HepG2 (cell line): ENCODE data around the gene KIAA1328. TPM values are rescaled to one million over a fixed set of nuclear protein-coding genes. Genes with fewer than 3 reads are reported as not detected.

Experiments used
- ATAC-seq: fragments of 200-7000 bp; cut with Tn5 transposase; 3 replicates; pipeline ENCODE4 v1.9.1; 2020; ENCODE audit warnings: mild to moderate bottlenecking, moderate library complexity
- BruUV-seq: library from RNA; stranded (reverse); fragments of 400-500 nt; replicated peaks from 2 replicates; lab custom pipeline; 2021; lab: Mats Ljungman, UMichigan
- CTCF ChIA-PET: fragments of 300-600 bp; formaldehyde crosslinking; extraction: SDS; loops from one replicate; lab custom pipeline; 2021; ENCODE audit warnings: low total read pairs, inconsistent platforms, low intra/inter-chr PET ratio; lab: Yijun Ruan, JAX
- POLR2A ChIA-PET: fragments of 350-600 bp; sonication (Branson Sonifier 250); formaldehyde crosslinking; loops from one replicate; lab custom pipeline; 2020; ENCODE audit warnings: antibody characterized with exemption, inconsistent platforms; lab: Yijun Ruan, JAX
- DNase-seq: peaks from one replicate; pipeline ENCODE4 v3.0.0-alpha.2; 2015; ENCODE audit warnings: low spot score
- FAIRE-seq: peaks from 3 replicates; lab custom pipeline; 2011; peaks lifted over from hg19 to GRCh38; lab: Jason Lieb, UNC
- H2AFZ ChIP-seq: one replicate; pipeline ENCODE4 v1.6.1; 2011; ENCODE audit warnings: low read length, inconsistent platforms
- H3K27ac ChIP-seq: fragments of 300-600 bp; 3 replicates; pipeline ENCODE4 v1.8.0; 2011; ENCODE audit warnings: mixed run types, mild to moderate bottlenecking, mixed read lengths, low read length, inconsistent platforms; ENCODE audit not compliant: insufficient read depth; ENCODE audit errors: extremely low read length
- H3K27me3 ChIP-seq, 2 experiments: fragments of 200-600 bp in 1 of 2; 2 replicates in 1 of 2; 3 replicates in 1 of 2; pipeline versions ENCODE4 v1.6.0 to v1.8.0; 2011; ENCODE audit warnings: low read length in 2 of 2, mild to moderate bottlenecking in 2 of 2, moderate library complexity in 2 of 2, inconsistent platforms in 1 of 2; ENCODE audit not compliant: insufficient read depth in 2 of 2, control insufficient read depth in 1 of 2
- H3K36me3 ChIP-seq, 2 experiments: fragments of 200-600 bp in 1 of 2; replicated peaks in 1 of 2; 2 replicates in 1 of 2; 3 replicates in 1 of 2; pipeline versions ENCODE4 v1.5.1 to v1.8.0; 2011; ENCODE audit warnings: low read length in 2 of 2, inconsistent platforms in 1 of 2; ENCODE audit not compliant: insufficient read depth in 2 of 2, control insufficient read depth in 1 of 2
- H3K4me1 ChIP-seq: 2 replicates; pipeline ENCODE4 v1.5.1; 2012; ENCODE audit warnings: low read length, inconsistent platforms; ENCODE audit not compliant: insufficient read depth
- H3K4me2 ChIP-seq: 2 replicates; pipeline ENCODE4 v1.6.0; 2011; ENCODE audit warnings: low read depth, low read length, inconsistent platforms
- H3K4me3 ChIP-seq, 3 experiments: fragments of 200-600 bp in 1 of 3; sonication (generic), shearing (Covaris generic) in 1 of 3; replicated peaks in 1 of 3; 2 replicates each; pipeline ENCODE4 v1.5.1; 2011 to 2016; ENCODE audit warnings: low read length in 3 of 3, inconsistent platforms in 2 of 3, low read depth in 2 of 3, mild to moderate bottlenecking in 2 of 3, control low read depth in 1 of 3, mixed read lengths in 1 of 3; ENCODE audit not compliant: insufficient read depth in 1 of 3
- H3K79me2 ChIP-seq: one replicate; pipeline ENCODE4 v1.6.1; 2011; ENCODE audit warnings: low read length, inconsistent platforms; ENCODE audit not compliant: insufficient read depth
- H3K9ac ChIP-seq: 2 replicates; pipeline ENCODE4 v1.6.0; 2011; ENCODE audit warnings: mild to moderate bottlenecking, low read depth, low read length, inconsistent platforms; ENCODE audit not compliant: insufficient read depth
- H3K9me3 ChIP-seq: 2 replicates; pipeline ENCODE4 v1.5.1; 2012; ENCODE audit warnings: mild to moderate bottlenecking, low read length
- H4K20me1 ChIP-seq: 2 replicates; pipeline ENCODE4 v1.6.0; 2011; ENCODE audit warnings: inconsistent platforms, mild to moderate bottlenecking, low read length, moderate library complexity; ENCODE audit not compliant: insufficient read depth
- CC2D1A ChIP-seq: sonication (generic); formaldehyde crosslinking; IDR thresholded peaks from 2 replicates; pipeline ENCODE4 v1.8.1; 2023; ENCODE audit warnings: mild to moderate bottlenecking, missing genetic modification reagents
- CEBPB ChIP-seq: IDR thresholded peaks from 2 replicates; pipeline ENCODE4 v1.6.1; 2011; ENCODE audit warnings: low read depth, low read length, improper control_type of control experiment, borderline replicate concordance
- HOXA9 ChIP-seq: sonication (generic); formaldehyde crosslinking; IDR thresholded peaks from 2 replicates; pipeline ENCODE4 v1.8.1; 2022; ENCODE audit warnings: missing genetic modification reagents, mild to moderate bottlenecking, moderate library complexity, borderline replicate concordance
- ISX ChIP-seq: sonication (generic); formaldehyde crosslinking; conservative IDR thresholded peaks from 2 replicates; pipeline ENCODE4 v1.5.0; 2020; ENCODE audit warnings: missing genetic modification reagents
- MIXL1 ChIP-seq: IDR thresholded peaks from 2 replicates; pipeline ENCODE4 v1.6.1; 2016
- MYPOP ChIP-seq: sonication (generic); formaldehyde crosslinking; IDR thresholded peaks from 2 replicates; pipeline ENCODE4 v1.8.1; 2023; ENCODE audit warnings: mild to moderate bottlenecking, moderate library complexity, missing genetic modification reagents
- NCOA5 ChIP-seq: sonication (generic); formaldehyde crosslinking; IDR thresholded peaks from 2 replicates; pipeline ENCODE4 v1.4.0; 2020; ENCODE audit warnings: missing genetic modification reagents
- SNAPC4 ChIP-seq: sonication (generic); formaldehyde crosslinking; IDR thresholded peaks from 2 replicates; pipeline ENCODE4 v1.4.0; 2020; ENCODE audit warnings: mild to moderate bottlenecking, missing genetic modification reagents
- TOPORS ChIP-seq: sonication (generic); formaldehyde crosslinking; IDR thresholded peaks from 2 replicates; pipeline ENCODE4 v1.8.0; 2023; ENCODE audit warnings: mild to moderate bottlenecking, missing genetic modification reagents
- ZNF350 ChIP-seq: sonication (generic); formaldehyde crosslinking; IDR thresholded peaks from 2 replicates; pipeline ENCODE4 v1.4.0; 2020; ENCODE audit warnings: mild to moderate bottlenecking, low read depth, missing genetic modification reagents, borderline replicate concordance
- ZNF570 ChIP-seq: sonication (generic); formaldehyde crosslinking; IDR thresholded peaks from 2 replicates; pipeline ENCODE4 v1.4.0; 2020; ENCODE audit warnings: mild to moderate bottlenecking, missing genetic modification reagents, borderline replicate concordance
- WGBS: methylation state at CpG from one replicate; pipeline ENCODE4 v1.1.6; 2017; ENCODE audit warnings: low lambda C conversion rate; 5-methylcytosine and 5-hydroxymethylcytosine counted together
- in situ Hi-C: cut with HindIII; loops from 2 replicates; pipeline ENCODE4 v1.10.0; 2017; ENCODE audit warnings: low pct_unique_long_range_greater_than_20kb; ENCODE audit not compliant: extremely low pct_ligation_motif_present
- intact Hi-C: fragments of 100-400 bp; cut with micrococcal nuclease; formaldehyde crosslinking; loops from one replicate; pipeline ENCODE4 v1.10.0; 2022; ENCODE audit not compliant: unreplicated experiment
- polyA plus RNA-seq, 8 experiments: library from polyadenylated mRNA; depleted of rRNA in 3 of 8; stranded (reverse) in 7 of 8; unstranded in 1 of 8; fragments of >200 nt; fragmentation: Illumina TruSeq in 4 of 8; extraction: Trizol in 4 of 8; gene quantifications; 2 replicates each; pipeline versions ENCODE4 v1.2.1 to v1.2.3, GENCODE V29; 2011 to 2016; ENCODE audit warnings: low read depth in 4 of 8, missing spikeins in 1 of 8, mixed read lengths in 1 of 8; ENCODE audit not compliant: insufficient read depth in 1 of 8
- total RNA-seq, 5 experiments: library from RNA; depleted of rRNA; stranded (reverse); fragments of >200 nt; fragmentation: Illumina TruSeq; extraction: Trizol; gene quantifications; 2 replicates each; pipeline ENCODE4 v1.2.3, GENCODE V29; 2016; ENCODE audit warnings: low read depth in 1 of 5
- TF ChIP-seq, protein P1 (sequence below): IDR thresholded peaks from 2 replicates; pipeline ENCODE4 v1.6.1; 2012; ENCODE audit warnings: inconsistent platforms

The KIAA1328 gene
- total and polyA plus RNA-seq, 2 of the 13 experiments (the other 11 are each of a cell fraction or from before 2014, with no cell fraction given) = 4.1 to 6.0 TPM

- BruUV-seq = no TSS peak
- Histone ChIP-seq H4K20me1 (peaks cover 3% of the 10 kb centered on the region; the same call in 1 of the 2 replicates), H3K27me3 (peaks cover 0 to 3% of the 10 kb centered on the region in 2 experiments; a peak in 3 of 5 replicates), H3K36me3 (no peaks in the 10 kb centered on the region), H3K4me3 (no peak overlapping the region), H3K9me3 (no peaks in the 10 kb centered on the region), H2AFZ (no peak overlapping the region), H3K4me1 (no peaks in the 10 kb centered on the region), H3K9ac (no peak overlapping the region)
- CTCF ChIA-PET = no interaction called here
- ATAC-seq (no peak), FAIRE-seq (no peak), DNase-seq (no peak)
- in situ Hi-C loops = no loop called here
- TF ChIP-seq ZNF570 (CRISPR knock-in tag) = no peak
- TF ChIP-seq, protein P1, sequence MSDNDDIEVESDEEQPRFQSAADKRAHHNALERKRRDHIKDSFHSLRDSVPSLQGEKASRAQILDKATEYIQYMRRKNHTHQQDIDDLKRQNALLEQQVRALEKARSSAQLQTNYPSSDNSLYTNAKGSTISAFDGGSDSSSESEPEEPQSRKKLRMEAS = no peak
- no peak for TF ChIP-seq TOPORS (CRISPR knock-in tag)
- TF ChIP-seq HOXA9 (CRISPR knock-in tag) = no peak
- no peak for TF ChIP-seq CEBPB
- no peak for TF ChIP-seq ZNF350 (CRISPR knock-in tag)
- no peak for TF ChIP-seq CC2D1A
- no peak for TF ChIP-seq MYPOP (CRISPR knock-in tag)
- no peak for TF ChIP-seq SNAPC4 (CRISPR knock-in tag)
- no peak for TF ChIP-seq NCOA5 (CRISPR knock-in tag)
- no peak for TF ChIP-seq MIXL1 (CRISPR knock-in tag)
- TF ChIP-seq ISX (CRISPR knock-in tag) = no peak
- TF ChIP-seq, all 625 proteins: peak for 0
- Histone ChIP-seq H3K4me2 (no peak overlapping the region), H3K27ac (no peak overlapping the region), H3K79me2 (no peaks in the 10 kb centered on the region)
- WGBS = 7% methylated on average over 3 of the region's 16 CpGs
- POLR2A ChIA-PET = no interaction called here
- intact Hi-C loops = no loop called here
Measured at GRCh38 chr18:37272841-37273240, 443.9 kb downstream of the KIAA1328 start.
